ENCODE measurements around the gene IFI44.
A peak's percentile ranks its signal among the peaks of the same experiment; 100 is the strongest.

The IFI44 gene

DNA sequence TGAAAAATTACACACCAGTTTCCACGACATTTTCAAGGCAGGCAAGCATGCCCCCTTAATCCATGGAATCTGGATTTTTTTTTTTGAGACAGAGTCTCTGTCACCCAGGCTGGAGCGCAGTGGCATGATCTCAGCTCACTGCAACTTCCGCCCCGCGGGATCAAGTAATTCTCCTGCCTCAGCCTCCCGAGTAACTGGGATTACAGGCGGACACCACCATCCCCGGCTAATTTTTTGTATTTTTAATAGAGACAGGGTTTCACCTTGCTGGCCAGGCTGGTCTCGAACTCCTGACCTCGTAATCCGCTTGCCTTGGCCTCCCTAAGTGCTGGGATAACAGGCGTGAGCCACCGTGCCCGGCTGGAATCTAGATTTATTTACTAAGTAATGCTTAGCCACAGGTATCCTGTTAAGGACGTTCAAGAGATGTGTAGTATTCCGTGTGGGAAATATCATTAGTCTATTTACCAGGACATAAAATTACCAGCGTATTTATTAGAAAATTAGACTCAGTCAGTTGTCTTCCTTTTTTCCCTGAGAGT lies 2.5 kb downstream of the IFI44 start:
- DNase-seq (ENCODE audit: low read depth) = no peak

DNA sequence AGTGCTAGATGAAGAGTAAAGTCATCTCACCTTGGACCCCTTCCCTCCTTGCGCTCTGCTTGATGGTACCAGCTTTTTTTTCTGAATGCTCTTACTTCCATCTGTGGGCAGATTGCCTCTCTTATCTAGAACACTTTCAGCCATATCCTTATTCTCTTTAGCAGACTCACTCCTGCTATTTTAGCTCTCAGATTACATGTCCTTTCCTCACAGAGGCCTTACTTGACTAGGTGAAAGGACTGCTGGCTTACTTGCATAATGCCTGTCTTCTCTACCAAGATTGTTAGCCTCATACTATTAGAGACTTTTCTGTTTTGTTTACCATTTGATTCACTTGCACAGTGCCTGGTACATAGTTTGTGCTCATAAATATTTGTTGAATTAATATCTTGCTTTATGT lies 9.3 kb downstream of the IFI44 start:
- no peak for DNase-seq (ENCODE audit: low read depth)

DNA sequence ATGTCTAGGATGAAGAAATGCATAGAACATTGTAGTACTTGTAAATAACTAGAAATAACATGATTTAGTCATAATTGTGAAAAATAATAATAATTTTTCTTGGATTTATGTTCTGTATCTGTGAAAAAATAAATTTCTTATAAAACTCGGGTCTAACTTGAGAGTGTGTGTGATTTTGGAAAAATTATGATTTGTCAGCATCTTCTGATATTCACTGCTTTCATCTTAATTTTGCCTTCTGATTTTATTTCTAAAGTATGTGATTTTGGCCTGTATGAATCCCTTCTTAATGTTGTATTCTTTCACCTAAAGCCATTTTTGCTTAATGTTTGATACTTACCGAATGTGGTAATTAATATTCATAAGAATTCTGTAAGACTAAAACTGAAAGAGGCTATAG lies 14.3 kb downstream of the IFI44 start:
- DNase-seq (ENCODE audit: low read depth) = no peak

DNA sequence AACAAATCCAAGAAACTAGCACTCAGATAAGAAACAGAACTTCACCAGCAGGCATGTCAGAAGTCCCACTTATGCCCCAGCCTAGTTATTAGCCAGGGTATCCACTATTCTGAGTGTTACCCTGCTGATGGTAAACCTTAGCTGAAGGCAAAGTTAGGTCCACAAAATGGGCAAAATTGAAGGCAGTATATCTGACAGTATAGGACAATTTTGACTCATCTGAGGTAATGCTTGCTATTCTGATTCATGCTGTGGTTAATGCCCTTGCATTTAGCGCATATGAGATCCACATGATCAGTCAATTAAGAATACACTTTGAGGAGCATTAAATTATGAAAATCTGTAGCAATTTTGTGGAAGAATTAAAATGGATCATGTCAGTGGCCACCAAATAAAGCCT lies 15.1 kb downstream of the IFI44 start:
- DNase-seq (ENCODE audit: low read depth) = peak; percentile 50

DNA sequence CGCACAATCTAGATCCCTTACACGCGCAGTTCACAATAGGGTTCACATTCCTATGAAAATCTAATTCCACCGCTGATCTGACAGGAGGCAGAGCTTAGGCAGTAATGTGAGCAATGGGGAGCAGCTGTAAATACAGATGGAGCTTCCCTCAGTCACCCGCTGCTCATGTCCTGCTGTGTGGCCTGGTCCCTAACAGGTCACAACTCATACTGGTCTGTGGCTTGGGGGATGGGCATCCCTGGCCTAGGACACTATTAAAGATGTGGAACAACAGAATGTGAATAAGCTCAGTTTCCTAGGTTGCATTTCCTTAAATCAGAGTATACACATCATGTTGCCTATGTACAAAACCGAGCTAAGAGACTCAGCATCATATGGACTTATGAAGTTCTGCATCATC lies 16.2 kb downstream of the IFI44 start:
- DNase-seq (ENCODE audit: low read depth) = no peak

DNA sequence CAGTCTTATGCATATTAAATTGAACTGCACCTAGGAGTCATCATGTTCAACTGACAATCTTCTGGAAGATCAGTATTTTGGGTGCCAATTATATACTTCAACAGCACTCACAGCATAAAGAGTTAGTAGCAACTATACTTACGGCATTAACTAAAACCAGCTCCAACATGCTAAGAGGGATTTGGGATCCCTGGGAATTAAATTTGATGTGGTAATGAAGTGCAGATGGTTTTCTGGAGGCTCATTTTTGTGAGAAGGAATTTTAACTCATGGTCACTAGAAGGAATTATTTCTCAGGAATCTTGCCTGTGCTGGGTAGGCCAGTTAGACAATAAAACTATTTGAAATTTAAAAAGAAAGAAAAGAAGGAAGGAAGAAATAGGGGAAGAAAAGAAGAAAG lies 18.3 kb downstream of the IFI44 start:
- DNase-seq (ENCODE audit: low read depth) = no peak

DNA sequence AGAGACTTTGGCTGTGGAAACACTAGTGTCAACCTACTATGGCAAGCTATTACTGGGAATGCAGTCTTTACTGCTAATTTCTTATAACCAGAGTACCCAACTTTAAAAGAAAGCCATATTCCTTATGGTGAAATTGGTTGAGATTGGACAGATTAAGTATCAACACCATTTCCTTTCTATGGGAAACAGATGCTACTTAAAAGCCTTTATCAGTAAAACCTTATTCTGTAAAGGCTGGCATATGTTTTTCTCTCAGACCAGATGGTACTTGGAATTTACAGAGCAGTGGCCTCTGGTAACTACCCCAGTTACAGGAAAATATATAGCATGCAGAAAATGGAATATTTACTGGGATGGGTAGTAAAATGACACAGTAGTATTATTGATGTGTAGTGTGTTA lies 18.8 kb downstream of the IFI44 start:
- no peak for DNase-seq (ENCODE audit: low read depth)

DNA sequence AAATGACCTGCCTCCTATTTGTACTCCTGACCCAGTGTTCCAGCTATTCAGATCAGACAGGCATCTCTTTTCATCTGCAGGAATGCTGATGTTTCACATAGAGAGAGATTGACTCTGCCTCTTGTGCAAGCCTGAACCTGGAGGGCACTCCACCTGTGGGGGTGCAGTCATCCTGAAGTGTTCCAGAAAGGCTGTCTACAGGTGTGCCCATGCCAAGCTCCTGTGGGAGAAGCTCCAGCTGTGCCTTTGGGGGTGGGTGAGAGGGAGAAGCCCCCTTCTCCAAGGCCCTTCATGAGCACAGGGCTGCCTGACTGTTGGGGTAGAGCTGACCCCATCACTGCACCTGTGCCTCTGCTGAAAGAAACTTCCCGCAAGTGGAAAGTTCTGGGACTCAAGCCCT lies 22.8 kb downstream of the IFI44 start:
- no peak for DNase-seq (ENCODE audit: low read depth)

DNA sequence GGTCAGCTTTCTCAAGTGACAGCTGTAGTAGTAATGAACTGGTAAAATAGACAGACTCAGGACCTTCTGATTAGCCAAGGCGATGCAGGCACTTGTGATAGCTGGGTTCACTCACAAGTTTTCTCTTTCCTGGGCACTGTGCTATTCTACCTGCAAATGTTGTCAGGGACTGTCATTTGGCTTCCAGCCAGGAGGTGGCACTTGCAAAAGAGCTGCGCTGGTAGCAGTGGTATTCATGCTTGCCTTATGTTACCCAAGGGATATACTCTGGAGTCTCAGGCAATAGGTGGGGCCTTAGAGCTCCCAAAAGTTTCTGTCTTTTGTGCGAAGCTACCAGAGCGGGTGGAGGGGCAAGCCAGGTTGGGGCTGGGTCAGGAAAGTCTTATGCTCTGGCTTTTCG lies 23.5 kb downstream of the IFI44 start:
- no peak for DNase-seq (ENCODE audit: low read depth)

DNA sequence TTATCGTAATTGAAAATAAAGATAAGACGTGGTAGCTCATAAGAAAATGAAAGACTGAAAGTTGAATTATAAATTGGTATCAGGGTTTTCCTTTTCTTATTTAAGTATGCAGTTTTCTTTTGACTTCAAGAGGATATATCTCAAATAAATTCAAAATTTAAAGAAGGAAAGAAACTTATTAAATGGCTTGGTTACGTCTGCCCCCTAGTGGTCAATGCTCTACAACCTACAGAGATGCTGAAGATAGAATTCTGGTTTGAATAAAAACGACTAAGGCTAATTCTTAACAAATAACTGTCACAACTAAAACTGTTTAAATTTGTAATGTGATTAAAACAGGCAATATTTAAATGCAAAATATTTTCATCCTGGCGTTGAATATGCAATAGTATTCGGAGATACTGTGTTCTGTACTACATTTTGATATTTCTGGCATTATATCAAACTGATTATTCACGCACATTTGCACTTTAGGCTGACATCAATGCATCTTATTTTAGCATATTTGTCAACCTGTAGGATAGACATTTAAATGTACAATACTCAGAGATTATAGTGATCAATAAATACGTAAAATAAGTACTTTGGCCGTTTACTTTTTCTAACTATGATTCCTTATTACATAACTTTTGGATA lies 26.8 kb downstream of the IFI44 start:
- peak; percentile 79 for DNase-seq (ENCODE audit: low read depth)

DNA sequence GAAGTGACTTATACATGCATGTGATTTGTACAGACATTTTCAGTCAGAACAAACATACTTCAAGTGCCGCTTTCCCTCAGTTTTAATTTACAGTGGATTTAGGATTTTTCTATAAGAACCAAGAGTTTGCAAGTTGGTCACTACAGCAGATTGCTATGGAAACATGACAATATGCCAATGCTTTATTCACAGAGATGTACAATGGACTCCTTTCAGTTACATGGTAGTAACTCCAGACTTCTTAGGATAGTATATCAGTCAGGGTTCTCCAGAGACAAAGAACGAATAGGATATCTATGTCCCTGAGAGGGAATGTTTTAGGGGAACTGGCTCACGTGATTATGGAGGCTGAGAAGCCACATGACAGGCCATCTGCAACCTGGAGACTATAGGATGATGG lies 27.4 kb downstream of the IFI44 start:
- no peak for DNase-seq (ENCODE audit: low read depth)

DNA sequence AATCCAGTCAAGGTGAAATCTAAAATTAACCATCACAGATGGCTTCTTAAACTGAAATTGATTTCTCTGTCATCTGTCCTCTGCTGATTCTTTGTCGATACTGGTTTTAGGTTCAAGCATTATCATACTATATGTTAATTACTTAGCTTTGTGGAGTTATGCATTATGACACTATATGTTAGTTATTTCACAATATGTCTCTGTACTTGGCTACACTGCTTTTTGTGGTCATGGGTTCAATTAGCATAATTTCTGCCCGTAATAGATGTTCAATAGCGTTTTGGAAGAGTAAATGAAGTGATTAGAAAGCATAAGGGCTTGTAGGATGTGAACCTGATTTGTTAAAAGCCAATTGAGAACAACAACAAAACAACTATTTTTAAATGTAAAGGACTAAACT lies 28.2 kb downstream of the IFI44 start:
- DNase-seq (ENCODE audit: low read depth) = no peak

DNA sequence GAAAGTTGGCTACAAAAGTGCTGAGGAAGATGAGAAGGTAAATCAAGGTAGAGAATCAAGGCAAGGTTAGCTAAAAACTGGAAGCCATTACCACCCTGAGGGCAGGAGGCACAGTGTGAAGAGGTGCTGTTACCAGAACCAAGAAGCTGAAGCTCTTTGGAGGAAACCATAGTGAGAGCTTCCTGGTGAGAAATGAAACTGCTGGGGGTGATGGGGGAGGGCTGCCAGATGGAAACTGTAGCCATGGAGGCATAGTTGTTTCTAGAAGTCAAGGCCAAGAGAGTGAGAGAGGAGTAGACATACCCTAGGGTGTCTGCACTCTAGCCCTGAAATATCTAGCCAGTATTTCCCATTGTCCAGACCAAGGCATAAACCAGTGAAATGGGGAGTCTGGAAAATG lies 28.7 kb downstream of the IFI44 start:
- DNase-seq (ENCODE audit: low read depth) = no peak

DNA sequence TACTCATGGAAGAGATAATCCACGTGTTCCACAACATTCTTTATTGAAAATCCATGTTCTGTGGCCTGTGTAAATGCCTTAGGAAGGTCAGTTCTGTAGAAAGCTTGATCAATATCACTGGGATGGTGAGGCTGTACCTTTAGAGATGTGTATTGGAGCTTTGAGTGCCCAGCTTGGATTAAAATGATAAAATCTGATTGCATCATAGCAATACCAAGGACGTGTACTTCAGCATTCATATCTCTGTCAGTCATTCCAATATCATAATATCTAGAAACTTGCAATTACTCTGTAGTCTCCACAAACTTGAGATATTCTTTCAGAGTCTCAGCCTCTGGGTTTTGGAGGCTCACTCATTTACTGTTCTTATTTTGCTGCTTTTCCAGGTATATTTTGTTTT lies 31.6 kb downstream of the IFI44 start:
- DNase-seq (ENCODE audit: low read depth) = no peak

DNA sequence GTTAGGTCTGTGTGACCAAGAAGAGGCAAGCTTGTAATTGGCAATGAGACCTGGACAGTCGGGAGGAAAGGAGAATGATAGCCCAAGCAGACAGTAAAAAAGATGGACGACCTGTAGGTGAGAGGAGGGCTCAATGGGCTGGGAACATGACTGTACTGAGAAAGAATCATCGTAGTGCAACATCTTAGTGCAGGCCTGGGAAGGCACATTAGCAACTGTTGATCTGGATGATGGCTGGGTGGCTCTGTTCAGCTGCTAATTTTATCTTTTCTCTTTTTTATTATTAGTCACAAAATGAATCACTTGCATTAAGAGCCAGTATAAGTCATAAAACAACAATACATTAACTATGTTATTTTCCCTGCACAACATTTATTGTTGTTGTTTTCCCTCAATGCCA lies 32.9 kb downstream of the IFI44 start:
- peak; percentile 22 for DNase-seq (ENCODE audit: low read depth)

DNA sequence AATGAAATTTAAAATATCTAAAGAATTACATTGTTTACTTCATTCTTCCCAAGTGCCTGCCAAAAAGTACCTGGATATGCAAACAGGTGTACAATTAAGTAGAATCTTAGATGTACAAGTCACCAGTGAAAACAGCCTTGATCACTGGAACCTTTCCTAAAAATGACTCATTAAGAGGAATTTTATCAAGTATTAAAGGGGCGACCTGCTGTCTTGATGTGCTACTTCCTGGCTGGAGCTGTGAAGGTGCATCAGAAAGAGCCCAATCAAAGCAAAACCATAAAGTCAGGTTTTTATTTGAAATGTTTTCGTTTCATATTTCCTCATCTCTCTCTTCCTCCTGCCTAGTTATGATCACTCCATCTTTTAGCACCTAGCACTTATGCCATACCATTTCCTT lies 33.4 kb downstream of the IFI44 start:
- peak; percentile 32 for DNase-seq (ENCODE audit: low read depth)

DNA sequence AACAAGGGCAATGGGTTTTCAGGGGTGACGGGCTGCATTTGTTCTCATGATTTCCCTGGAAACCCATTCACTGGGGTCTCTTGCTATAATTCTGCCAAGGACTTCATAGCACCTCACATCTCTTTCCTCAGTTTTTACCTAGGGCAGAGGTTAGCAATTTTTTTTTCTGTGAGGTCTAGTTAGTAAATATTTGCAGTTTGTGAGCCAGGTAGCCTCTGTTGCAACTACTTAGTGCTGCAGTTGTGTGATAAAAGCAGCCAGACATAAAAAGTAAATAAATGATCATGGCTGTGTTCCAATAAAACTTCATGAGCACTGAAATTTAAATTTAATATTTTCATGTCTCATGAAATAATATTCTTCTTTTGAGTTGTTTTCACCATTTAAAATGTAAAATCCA lies 37.7 kb downstream of the IFI44 start:
- DNase-seq (ENCODE audit: low read depth) = no peak

DNA sequence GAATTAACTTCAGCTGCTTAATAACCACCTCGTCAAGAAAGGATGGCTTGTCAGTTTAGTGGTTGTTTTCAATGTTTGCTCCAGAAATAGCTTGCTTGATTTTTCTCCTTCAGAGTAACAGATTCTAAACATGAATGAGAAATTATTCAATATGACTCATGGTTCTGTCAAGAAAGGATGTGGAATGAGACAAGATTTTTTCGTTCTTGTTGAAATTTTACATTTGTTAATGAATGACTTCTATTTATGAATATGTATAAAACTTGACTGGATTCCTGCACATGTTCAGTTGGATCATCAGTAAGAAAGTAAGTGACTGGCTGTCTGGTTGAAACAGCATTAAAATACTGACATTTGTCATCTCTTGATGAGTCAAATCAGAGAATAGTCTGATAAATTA lies 38.3 kb downstream of the IFI44 start:
- DNase-seq (ENCODE audit: low read depth) = peak; percentile 60

DNA sequence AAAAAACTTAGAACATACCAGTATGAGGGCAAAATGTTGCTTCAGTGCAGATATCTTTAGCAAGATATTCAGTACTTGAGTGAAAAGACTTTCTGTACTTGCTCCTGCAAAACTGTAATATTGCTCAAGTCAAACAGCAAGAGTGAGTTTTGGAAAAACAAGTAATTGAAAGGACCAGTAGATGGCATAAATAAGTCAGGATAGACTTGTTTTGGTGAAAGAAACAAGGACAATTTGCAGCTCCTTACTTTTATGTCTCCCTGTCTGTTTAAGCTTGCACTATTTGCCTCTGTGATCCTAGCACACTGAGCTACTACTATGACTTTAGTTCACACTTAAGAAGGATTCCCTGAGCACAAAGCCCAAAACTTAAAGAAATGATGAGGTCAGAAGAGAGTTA lies 39.1 kb downstream of the IFI44 start:
- peak; percentile 64 for DNase-seq (ENCODE audit: low read depth)

DNA sequence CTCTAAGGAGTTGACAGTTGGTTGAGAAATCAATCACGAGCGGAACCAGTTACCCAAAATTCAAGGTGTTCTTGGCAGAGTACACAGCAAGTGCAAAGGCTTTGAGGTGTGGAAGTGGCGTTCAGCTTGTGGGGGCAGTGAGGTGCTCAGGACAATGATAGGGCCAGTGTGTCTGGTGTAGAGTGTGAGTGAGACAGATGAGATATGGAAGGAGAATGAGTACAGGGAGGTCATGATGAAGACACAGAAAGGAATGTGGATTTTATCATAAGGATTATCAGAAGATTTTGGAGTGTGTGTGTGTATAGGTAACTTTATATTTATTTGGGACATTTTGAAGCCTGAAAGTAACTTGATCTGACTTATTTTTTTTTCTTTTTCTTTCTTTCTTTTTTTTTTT lies 40.9 kb downstream of the IFI44 start:
- peak; percentile 66 for DNase-seq (ENCODE audit: low read depth)

DNA sequence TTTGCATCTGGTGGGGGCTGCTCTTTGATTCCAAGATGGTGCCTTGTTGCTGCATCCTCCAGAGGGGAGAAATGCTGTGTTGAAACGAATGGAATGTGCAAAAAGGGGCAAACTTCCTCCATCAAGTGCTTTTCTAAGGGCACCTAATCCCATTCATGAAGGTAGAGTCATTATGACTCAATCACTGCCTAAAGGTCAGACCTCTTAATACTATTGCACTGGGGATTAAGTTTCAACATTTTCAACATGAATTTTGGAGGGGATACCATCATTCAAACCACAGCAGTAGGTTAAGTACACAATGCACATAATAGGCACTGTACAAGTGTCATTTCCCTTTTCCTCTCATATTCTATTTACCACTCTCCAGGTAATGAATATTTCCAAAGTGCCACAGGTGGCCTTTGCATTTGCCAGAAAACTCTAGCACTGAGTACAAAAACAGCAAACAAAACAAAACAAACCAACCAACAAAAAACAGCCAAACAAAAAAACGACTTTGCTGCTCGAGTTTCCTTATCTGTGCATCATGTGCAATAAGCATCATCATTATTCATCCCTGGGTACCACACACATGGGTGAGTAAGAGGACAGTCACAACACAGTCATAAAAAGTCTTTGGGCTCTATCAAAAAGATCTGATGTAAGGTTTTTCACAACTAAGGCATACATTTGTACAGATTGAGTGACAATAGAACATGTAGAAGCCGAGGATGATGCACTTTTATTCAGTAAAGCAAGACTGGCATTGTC lies 42.5 kb downstream of the IFI44 start:
- peak; percentile 93 for DNase-seq (ENCODE audit: low read depth)

DNA sequence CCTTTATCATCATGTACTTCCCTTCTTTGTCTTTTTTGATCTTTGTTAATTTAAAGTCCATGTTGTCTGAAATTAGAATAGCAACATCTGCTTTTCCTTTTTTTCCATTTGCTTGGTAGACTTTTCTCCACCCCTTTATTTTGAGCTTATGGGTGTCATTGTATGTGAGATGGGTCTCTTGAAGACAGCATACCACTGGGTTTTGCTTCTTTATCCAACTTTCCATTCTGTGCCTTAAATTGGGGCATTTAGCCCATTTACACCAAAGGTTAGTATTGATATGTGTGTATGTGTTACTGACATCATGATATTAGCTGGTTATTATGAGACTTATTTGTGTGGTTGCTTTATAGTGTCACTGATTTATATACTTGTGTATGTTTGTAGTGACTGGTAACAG lies 50.2 kb downstream of the IFI44 start:
- DNase-seq (ENCODE audit: low read depth) = no peak

DNA sequence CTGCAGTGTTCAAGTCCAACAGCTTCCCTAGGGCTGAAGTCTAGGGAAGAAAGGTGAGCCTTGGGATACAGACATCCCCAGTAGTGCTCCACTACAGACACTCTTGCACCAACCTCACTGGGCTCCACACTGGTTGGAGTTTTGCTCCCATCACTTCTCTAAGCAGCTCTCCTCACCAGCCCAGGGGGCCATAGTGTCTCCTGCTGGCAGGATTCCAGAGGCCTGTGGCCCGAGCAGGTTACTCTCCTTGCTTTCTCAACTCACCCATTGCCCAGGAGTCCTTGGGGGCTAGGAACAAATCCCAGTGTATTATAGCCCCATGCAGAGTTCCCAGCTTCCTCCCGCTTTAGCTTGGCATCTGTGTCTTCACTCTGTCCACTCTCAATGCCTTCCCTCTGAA lies 52.8 kb downstream of the IFI44 start:
- DNase-seq (ENCODE audit: low read depth) = no peak

DNA sequence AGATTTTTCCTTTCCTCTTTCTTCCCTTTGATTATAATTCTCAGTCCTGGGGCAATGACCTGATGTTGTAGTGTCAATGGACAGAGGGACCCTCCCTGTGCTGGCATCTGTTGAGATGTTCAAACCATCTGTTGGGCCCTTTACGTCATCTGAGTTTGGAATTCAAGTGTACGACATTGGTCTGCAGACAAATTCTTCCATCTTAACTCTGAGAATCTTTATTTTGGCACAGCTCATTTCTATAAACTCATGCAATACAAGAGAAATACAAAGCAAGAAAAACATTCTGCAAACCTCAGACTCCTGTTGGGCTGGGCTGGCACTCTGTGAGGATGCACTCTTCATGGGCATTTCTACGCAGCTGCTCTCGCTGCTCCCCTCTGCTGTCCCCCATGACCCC lies 54.2 kb downstream of the IFI44 start:
- no peak for DNase-seq (ENCODE audit: low read depth)
